Stimulated activated CD8-positive, alpha-beta memory T cell treated with anti-CD3 and anti-CD28 coated beads, Interleukin-4, amount 100 ng/mL, for 1 hour (primary cell): ENCODE results near the gene SLC6A9.

ENCODE experiments used
- DNase-seq, 2 donors: peaks; one replicate each; pipeline ENCODE4 v3.0.0-alpha.2; 2020; ENCODE audit warnings: low read depth in 2 of 2, low spot score in 1 of 2

Gene SLC6A9

DNA sequence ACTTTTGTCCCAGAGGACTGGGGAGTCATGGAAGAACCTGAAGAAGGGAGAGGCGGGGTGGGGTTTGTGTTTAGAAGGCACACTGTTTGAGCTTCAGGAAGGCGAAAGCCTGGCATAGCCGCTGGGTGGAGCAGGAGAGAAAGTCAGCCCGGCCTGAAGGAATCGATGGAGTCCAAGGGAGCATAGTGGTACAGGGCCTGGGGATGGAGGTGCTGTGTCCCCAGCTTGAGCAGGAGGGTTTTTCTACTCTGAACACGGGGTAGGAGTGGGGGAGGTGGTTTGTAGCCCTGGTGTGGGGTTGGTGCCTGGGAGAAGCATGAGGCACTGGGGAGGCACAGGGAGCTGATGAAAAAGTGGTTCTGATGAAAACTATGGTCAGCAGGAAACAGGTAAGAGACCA lies 44.5 kb downstream of the SLC6A9 start:
- DNase-seq: no peak

DNA sequence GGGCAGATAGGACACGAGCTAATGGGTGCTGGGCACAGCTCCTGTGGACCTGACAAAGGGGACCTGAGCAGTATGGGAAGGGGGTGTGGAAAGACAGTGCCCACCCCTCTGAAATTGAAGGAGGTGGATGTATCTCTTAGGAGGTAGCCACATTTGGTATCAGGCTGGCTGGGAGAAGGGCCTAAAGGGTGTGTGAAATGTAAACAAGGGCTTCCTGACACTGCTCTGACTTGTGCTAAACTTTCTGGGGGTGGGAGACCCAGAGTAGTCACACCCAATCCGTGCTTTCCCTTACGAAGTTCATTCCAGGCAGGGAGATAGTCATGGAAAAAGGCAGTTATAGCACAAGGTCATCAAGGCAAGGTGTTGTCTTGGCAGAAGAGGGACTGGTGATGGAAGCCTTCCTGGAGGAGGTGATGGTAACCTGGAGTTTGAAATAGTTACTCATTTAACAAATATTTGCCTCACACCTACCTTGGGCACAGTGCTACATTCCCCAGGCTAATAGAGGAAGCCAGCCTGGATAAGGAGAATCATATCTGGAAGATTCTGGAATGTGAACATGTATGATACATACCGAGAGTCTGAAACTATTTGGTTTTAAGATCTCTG lies 45.2 kb downstream of the SLC6A9 start:
- no peak for DNase-seq

DNA sequence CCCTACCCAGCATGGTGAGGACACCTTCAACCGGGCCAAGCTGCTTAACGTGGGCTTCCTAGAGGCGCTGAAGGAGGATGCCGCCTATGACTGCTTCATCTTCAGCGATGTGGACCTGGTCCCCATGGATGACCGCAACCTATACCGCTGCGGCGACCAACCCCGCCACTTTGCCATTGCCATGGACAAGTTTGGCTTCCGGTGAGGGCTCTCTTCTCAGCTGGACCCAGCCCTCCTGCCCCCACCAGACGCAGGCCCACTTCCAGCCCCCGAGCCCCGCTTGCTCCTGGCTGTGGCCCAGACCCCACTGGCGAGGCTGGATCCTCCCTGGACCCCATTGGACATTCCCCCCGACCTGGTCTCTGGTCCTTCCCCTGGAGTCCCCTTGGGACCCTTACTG lies 46.4 kb downstream of the SLC6A9 start:
- no peak for DNase-seq

DNA sequence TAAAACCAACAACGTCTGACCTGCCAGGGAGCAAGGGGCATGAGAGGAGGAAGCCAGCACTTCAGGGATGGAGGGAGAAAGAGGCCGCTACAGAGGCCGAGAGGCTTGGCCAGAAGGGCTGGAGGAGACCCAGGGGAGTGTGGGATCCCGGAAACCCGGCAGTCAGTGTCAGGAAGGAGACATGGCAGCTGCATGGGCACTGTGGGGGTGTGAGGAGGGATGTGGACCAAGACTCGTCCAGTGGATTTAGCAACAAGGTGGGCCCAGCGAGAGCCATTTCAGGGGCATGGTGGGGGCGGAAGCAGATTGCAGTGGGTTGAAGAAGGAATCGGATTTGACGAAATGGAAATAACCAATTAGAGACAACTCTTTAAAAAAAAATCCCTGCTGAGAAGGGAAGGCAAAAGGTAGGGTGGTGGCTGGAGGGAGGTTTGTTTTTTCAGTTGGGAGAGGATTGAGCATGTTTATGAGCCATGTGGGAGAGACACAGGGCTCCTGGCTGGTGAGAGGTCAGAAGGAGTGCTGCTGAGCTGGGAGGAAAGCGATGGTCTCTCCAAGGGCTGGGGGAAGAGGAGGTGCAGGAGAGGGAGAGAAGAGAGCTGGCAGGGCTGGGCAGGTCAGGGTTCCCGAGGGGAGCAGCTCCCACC lies 47.9 kb downstream of the SLC6A9 start:
- DNase-seq: no peak

DNA sequence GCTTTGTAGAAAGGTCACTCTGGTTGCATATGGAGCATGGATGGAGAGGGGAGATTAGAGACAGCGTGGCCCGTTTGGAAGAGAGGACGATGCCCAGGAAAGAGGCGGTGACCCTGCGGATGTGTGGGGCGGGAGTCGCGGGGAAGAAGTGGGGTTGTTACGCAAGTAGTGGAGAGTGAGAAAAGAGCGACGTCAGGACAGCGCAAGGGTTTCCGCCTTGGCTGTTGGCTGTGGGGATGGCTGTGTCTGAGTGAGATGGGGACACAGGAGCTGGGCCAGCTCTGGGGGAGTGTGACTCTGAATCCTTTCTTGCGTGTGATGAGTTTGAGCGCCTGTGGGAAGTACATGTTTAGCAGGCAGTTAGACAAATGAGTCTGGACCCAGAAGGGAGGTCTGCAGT lies 48.5 kb downstream of the SLC6A9 start:
- no peak for DNase-seq

DNA sequence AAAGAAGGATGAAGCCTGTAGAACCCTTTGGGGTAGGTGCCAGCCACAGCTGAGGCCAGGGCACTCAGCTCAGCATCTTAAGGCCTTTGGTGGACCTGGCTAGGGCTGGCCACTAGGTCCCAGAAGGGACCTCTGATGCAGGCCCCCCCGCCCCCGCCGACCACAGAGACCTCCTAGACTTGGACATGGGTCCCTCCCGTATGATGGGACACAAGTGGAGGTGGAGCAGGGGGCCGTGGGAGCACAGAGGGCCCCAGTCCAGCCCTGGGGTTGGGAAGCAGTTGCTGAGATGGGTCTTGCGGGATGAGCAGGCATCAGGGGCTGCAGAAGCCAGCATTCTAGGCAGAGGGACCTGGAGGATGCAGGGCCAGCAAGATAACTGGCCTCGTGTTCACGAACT lies 49.0 kb downstream of the SLC6A9 start:
- DNase-seq: no peak

DNA sequence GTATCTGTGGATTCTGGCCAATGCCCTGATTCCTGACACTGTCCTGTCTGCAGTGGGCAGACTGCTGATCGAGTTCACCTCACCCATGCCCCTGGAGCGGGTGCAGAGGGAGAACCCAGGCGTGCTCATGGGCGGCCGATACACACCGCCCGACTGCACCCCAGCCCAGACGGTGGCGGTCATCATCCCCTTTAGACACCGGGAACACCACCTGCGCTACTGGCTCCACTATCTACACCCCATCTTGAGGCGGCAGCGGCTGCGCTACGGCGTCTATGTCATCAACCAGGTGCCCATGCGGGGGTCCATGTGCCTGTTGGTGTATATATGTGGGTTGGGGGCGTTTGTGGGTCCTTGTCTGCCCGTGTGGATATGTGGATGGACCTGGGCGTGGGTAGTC lies 49.6 kb downstream of the SLC6A9 start:
- DNase-seq: no peak

DNA sequence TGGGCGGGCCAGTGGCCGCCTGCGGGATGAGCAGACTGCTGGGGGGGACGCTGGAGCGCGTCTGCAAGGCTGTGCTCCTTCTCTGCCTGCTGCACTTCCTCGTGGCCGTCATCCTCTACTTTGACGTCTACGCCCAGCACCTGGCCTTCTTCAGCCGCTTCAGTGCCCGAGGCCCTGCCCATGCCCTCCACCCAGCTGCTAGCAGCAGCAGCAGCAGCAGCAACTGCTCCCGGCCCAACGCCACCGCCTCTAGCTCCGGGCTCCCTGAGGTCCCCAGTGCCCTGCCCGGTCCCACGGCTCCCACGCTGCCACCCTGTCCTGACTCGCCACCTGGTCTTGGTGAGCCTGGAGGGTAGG lies 50.1 kb downstream of the SLC6A9 start:
- no peak for DNase-seq

DNA sequence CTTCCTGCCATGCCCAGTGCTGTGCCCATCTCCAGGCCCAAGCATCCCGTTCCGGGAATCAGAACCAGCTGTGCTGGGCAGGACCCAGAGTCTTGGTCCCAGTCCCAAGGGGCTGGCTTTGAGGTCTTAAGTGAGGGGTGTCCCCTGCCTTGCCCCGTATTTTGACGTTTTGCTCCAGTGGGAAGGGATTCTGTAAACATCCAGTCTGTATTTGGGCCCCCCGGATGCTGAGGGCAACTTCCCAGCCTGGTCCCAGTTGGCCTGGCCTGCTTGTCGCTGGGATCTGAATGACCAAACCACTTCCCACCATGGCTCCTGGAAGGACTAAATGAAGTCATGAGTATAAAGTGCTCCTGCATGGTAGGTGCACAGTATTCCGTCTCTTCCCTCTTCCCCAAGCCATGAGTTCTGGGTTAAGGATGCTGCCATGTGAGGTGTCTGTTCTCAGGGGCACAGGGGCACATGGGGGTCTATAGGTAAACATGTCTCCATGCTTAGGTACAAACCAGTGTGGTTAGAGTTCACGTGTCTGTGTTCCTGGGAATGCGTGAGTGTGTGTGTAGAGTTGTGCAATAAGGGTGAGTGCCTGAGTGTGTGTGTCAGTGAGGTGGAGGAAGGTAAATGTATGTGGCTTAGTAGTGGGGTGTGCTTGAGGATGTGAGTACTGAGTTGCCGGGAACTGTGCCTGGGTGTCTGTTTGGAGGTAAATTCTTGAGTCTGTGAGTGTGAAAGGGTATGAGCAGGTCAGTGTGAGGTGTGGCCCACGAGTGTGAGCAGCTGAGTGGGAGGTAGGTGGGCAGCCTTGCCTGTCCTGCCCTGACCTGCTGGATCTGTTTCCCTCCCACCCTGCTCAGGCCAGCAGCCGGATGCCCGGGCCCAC lies 50.8 kb downstream of the SLC6A9 start:
- no peak for DNase-seq

DNA sequence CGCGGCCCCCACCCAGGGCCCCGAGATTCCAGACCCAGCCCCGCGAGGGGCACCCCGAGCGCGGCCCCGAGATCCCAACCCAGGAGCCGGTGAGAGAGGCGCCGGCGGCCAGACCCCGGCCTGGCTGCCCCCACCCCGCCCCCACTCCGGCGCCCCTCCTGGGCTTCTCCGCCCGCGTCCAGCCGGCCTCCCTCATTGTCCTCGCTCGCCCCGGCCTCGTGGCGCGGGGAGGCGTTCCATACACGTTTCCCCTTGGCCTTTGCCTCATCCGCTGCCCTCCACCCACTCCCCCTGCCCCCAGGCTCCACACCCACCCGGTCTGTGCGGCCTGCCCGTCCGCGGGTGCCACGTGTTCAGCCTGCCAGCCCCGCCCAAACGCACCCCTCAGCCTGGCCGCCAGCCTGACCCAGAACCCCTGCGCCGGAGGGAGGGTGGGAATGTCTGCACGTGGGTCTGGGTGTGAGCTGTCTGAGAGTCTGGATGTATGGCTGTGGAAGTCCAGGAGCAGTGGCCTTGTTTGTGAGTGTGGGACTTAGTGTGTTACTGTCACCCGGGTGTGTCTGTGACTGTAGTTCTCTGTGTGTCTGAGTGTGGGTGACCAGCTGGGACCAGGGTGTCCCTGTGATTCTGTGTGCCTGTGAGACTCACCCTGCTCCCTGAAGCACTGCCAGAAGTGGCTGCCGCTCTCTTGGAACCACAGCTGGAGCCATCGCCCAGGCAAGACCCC lies 51.6 kb downstream of the SLC6A9 start:
- no peak for DNase-seq

DNA sequence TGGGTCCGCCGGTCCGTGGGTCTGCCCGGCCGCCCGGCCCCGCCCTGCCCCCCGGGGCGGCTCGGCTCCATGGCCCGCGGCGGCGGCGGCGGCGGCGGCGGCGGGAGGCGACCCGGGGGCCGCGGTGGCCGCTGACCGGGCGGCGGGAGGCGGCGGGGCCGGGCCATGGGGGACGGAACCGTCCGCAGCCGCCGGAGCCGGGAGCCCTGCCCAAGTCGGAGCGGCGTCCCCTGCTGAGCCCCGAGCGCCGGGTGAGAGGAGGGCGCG lies 52.1 kb downstream of the SLC6A9 start:
- DNase-seq: no peak

DNA sequence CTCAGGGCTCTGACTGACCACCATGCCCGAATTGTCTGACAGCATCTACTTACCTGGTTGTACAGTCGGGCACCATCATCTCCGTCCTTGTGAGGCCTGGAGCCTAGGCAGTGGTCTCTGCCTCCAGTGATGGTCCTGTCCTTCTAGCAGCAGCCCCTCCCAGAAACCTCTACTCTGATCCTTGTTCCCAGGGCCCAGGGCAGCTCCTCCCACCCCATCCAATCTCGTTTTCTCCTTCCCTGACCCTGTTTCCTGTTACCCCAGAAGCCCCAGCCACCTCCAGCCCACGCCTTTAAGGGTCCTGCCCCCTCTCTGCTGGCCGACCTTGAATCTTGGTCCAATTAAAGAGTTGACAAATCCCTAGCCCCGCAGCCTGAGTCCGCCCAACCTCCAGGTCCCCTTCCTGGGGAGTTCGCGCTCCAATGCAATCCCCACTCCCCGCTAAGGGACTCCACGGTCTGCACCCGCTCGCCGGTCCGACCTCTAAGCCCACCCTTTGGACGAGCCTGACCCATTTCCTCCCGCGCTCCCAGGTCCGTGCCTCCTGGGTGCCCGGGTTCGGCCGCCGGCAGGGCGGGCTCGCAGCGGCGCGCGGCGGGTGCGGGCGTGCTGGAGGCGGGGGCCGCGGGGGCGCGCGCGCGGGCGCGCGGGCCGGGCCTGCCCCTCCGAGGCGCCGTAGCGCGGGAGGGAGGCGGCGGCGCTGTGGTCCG lies 52.6 kb downstream of the SLC6A9 start, which contains the start of gene B4GALT2:
TSS of gene B4GALT2 (plus strand) at position 660 of the 710 bp plus-strand sequence. CDS start 1,951 bp downstream, outside the sequence.
- no peak for DNase-seq

DNA sequence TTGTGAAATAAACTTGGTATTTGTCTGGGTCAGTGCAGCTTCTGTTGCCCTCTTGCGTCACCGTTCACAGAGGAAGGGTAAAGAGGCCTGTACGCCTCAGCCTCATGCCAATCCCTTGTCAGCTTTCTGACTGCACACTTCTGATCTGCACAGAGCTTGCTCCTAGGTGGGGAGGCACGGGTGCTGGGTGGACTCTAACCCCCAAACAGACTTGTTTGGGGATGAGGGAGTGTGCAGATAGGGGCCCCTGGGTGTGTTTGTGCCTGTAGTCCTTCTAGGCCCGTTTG lies 53.1 kb downstream of the SLC6A9 start:
- no peak for DNase-seq

DNA sequence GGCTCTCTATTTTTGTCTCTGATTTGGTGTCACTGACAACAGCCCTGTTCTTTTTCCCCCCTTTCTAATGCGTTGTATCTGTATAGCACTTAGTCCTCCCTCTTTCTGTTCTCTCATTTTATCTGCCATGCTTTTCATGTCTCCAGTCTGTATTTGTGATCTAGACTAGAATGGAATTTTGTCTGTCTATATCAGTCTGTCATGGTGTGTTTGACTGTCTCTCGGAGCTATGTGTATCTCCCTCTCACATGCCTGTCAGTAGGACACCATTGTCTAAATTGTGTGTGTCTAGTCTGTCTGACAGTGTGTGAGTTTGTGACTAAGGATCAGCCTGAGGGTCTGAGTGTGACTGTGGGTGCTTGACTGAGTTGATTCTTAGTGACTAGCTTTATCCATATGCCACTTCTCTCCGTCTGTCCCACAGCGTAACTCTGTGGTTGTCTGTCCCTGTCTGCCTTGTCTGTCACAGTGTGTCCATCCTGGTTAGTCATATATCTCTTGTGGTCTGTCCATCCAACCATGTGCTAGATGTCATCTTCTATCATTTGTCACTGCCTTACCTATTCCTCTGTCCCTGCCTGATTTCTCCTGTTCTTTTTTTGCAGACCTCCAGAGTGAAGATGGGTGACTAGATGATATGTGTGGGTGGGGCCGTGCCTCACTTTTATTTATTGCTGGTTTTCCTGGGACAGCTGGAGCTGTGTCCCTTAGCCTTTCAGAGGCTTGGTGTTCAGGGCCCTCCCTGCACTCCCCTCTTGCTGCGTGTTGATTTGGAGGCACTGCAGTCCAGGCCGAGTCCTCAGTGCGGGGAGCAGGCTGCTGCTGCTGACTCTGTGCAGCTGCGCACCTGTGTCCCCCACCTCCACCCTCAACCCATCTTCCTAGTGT lies 53.6 kb downstream of the SLC6A9 start:
- no peak for DNase-seq

DNA sequence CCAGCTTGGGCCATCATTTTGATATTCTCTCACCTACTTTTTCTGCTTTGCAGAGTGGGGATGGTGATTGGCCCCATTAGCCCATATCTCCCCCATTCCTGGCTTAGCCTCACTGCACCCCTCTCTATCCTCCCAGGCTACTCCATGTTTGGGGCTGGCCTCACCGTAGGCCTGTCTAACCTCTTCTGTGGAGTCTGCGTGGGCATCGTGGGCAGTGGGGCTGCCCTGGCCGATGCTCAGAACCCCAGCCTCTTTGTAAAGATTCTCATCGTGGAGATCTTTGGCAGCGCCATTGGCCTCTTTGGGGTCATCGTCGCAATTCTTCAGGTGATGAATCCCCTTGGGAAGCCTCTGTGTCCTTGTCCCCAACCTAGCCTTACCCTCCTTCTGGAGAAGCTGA lies 54.4 kb downstream of the SLC6A9 start:
- no peak for DNase-seq

DNA sequence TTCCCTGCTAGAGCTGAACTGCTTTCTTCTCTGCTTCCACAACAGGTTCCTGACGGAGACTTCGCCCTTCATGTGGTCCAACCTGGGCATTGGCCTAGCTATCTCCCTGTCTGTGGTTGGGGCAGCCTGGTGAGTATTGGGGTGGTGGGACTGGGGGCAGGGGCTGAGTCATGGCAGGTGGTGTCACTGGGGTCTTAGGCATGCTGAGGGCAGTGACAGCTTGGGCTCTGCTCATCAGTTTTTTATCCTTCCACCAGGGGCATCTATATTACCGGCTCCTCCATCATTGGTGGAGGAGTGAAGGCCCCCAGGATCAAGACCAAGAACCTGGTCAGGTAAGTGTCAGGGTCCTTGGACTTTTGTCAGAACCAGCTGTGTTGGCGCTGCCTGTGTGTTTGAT lies 55.2 kb downstream of the SLC6A9 start:
- no peak for DNase-seq

DNA sequence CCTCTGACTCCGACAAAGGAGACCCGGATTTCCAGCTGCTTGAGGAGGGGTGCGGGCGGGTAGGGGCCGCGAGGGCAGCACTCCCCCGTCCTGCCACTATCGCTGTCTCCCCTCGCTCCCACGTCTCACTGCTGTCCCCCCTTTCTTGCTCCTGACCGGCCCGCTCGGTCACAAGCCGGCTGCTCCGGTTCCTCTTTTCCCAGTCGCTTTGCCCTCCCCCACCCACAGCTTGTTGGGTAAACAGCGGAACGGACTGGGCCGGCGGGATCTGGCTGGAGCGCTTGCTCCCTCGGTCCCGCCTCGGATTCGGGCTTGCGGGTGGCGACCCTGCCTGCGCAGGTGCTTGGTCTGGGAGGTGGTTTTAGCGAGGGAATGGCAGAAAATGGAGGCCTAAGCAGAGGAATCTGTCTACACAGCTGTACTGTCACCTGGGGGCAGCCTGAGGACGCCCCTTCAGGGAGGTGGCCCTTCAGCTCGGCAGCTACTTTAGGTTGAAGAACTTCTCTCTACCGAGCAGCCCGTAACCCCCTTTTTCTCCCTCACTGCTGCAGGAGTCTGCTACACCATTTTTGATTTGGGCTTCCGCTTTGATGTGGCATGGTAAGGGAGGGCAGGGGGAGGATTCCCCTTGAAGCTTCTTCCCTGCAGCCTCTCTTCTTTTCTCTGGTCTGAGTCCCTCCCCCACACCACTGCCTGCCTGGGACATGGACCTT lies 55.9 kb downstream of the SLC6A9 start:
- no peak for DNase-seq

DNA sequence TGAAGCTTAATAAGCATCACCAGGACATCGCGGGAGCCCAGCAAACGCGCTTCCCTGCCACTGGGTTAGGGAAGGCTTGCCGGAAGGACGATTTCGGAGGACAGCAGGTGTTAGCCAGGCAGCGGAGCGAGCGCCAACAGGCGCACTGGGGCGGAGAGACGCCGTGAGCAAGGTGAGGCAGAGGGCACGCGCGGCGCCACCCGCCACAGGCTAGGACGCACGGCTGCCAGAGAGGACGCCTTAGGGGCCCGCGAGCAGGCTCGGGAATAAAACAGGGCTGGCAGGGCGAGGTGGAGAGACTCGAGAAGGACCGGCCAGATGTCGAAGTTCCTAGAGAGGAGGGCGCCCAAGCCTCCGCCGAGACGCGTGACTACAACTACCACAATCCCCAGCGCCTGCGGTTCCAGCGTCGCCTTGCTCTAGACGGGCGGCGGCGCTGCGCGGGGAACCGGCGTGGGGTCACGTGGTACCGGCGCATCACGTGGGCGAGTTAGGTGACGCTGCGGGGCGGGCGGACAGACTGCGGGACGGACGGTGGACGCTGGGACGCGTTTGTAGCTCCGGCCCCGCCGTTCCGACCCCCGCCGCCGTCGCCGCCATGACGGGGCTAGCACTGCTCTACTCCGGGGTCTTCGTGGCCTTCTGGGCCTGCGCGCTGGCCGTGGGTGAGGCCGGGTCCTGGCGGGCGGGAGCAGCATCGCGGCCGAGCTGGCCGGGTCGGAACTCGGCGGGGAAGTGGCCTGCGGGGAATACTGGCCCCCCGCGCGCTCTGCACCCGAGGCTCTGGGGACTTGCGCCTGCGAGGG lies 56.6 kb downstream of the SLC6A9 start, which contains the start of gene ATP6V0B:
TSS of gene ATP6V0B (plus strand) at position 518 of the 806 bp plus-strand sequence. CDS start at position 599, 81 bp downstream.
- peak; percentile 83 to 89 for DNase-seq

DNA sequence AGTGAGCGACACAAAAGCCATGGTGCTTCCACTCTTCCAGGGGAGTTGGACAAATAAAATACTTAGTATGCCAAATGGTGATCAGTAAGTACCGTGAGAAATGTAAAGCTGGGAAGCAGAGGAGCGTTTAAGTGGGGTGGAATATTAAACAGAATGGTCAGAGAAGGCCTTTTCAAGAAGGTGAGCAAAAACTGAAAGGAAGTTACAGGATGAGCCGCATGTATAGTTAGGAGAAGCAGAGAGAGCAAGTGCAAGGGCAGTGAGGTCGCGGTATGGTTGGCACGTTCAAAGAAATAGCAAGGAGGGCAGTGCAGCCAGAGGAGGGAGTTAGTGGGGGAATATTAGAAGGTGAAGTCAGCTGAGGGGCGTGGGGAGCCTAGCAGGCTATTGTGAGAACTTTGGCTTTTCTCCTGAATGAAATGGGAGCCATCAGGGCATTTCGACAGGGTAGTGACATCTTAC lies 57.2 kb downstream of the SLC6A9 start:
- DNase-seq: no peak
